Limb (tissue), 2 donors: Measurements from ENCODE around the gene PTGES.

Experiments used
- DNase-seq, 2 donors: peaks; one replicate each; pipeline ENCODE4 v3.0.0-alpha.2; 2016; ENCODE audit errors: extremely low spot score in 2 of 2

The PTGES gene

DNA sequence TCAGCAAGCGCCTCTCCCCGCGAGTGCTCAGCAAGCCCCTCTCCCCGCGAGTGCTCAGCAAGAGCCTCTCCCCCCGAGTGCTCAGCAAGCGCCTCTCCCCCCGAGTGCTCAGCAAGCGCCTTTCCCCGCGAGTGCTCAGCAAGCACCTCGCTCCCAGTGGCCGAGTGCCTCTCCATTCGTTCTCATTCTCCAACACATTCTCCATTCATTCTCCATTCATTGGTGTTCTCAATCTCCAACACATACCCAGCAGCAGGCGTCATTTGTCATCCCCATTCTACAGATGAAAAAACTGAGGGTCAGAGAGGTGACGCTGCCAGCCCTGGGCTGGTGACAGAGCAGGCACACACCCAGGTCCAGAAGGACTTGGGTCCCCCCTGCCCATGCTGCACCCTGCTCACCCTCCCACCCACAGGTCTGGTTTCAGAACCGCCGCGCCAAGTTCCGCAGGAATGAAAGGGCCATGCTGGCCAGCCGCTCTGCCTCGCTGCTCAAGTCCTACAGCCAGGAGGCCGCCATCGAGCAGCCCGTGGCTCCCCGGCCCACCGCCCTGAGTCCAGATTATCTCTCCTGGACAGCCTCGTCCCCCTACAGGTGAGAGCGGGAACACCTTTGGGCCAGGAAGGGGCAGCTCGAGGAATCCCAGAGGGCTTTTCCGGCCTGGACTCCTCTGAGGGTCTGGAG lies 32.5 kb downstream of the PTGES start:
- DNase-seq: peak in 1 of 2 donors; percentile 23

DNA sequence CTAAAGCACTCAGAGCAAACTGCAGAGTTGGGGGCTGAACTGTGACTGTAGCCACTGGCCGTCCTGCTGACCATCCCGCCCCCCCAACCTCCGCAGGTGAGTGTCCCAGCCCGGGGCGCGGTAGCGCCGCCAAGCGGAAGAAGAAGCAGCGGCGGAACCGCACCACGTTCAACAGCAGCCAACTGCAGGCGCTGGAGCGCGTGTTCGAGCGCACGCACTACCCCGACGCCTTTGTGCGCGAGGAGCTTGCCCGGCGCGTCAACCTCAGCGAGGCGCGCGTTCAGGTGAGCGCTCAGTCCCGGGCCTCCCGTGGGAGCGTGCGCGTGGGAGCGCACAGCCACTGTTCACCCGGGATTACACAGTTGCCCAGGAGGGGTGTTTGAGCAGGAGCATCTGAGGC lies 33.7 kb downstream of the PTGES start:
- DNase-seq: peak in 1 of 2 donors; percentile 27

DNA sequence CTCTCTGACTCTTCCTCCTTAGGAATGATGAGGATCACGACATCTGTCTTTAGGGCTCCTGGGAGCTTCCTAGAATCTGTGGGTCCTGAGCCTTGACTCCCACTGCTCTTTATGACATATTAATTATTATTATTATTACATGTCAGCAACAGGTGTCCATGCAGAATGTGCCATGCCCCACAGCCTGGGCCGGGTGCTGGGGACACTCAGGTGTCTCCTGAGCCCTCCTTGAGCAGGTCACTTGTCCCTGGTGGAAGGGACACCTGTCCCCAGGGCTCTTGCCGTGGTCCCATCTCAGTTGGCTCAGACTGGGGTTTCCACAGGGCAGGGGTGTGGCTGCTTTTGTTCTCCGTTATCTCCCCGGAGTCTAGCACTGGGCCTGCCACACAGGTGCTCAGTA lies 34.2 kb downstream of the PTGES start:
- DNase-seq: no peak

DNA sequence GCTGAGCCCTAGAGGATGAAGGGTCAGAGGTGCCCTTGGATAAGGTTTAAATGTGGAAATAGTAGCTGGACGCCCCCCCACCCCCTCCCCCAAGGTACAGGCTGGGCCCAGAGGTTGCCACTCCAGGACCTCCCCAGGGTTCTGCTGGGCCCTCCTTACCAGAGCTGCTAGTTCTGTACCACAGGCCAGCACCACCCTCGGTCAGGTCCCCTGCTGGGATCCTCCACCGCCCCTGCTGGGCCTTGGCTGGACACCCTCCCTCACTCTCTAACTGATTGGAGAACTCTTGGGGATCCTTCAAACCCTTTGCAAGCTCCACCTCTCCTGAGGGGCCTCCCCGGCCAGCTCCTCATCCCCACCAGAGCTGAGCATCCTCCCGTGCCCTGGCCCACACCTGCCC lies 34.9 kb downstream of the PTGES start:
- no peak for DNase-seq

DNA sequence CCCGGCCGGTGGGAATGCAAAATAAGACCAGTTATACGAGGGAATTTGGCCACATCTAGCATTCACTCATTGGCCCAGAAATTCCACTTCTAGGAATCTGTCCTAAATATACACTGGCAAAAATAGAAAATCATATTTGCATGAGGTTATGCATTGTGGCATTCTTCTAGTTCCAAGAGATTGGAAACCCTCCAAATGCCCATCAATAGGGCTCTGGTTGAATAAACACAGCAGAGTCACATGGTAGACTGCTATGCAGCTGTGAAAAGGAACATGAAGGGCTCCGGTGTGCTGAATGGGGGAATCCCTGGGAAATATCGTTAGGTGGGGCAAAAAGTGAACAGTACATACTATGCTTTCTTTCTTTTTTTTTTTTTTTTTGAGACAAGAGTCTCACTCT lies 36.8 kb downstream of the PTGES start:
- DNase-seq: no peak

DNA sequence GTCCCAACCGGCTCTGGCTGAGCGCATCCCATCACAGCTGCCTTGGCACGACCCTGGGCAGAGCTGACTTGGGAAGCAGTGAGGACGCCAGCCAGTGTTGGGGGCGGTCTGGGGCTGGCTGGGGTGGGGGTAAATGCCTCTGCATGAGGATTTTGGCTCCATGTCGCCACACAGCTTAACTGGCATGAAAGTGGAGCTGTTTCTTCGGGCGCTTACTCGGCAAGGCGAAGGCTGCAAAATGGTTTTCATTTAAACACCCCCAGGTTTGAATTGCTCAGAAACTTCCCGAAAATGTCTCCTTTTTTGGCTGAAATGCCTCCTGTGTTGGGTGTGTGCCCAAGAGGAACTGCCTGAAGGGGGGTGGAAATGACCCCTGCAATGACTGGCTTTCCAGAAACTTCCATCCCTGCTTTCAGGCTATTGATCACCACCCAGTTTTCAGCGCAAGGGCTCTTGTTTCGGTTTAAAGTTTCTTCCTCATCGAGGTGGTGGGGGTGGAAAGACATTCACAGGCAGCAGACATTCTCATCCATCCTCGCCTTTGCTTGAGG lies 38.3 kb downstream of the PTGES start:
- DNase-seq: peak in 1 of 2 donors; percentile 59

DNA sequence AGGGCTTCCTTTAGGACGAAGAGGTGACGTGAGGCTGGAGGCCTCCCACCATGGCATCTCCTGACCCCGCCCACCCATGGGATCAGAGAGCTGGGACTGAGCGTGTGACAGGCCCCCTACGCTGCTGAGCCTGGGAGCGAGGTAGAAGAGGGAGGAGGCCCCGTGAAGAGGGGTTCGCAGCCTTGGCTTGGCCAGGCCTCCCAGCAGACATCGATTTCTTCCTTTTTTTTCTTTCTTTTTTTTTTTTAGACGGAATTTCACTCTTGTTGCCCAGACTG lies 39.5 kb downstream of the PTGES start:
- no peak for DNase-seq

DNA sequence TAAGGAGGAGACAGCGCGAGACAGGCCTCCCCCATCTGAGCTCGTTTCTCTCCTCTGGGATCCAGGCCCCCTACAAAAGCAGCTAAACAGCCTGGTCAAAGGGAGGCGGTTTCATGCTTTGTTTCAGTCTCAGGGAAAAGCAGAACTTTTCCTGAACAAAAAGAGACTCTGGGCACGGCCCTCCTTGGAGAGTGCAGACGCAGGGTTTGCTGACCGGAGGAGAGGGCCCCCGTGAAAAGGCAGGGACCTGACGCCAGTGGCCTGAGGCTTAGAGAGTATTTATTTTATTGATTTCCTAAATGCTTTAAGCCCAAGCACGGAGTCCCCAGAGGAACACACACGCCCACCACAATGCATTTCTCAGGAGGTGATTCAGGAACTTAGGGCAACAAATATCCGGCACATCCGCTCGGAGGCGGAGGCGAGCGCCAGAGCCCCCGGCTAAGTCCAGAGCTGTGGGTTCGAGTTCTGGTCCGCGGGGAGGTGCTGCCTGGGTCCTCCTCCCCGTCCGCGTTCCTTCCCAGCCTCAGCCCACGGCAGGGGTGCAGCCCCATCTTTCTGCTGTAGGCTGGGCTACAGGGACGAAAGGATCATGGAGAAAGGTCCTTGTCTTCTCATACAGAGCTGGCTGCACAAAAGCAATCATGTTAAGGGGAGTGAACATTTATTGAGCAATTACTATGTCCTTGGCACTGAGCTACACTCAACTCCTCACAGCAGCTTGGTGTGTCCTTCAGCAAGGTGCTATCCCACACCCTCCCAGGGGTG lies 40.0 kb downstream of the PTGES start:
- DNase-seq: no peak

DNA sequence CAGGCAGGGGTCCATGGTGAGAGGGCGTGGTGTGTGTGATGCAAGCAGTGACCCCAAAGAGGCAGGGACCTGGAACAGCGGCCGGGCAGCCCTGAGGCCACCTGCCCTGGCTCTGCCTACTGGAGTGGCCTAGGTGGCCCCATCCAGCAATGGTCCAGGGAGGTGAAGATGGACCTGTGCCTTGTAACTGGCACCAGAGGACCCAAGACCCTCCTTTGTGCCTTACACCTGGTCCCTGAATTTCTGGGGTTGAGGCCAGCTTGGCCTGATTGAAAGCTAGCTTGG lies 42.7 kb downstream of the PTGES start:
- no peak for DNase-seq

DNA sequence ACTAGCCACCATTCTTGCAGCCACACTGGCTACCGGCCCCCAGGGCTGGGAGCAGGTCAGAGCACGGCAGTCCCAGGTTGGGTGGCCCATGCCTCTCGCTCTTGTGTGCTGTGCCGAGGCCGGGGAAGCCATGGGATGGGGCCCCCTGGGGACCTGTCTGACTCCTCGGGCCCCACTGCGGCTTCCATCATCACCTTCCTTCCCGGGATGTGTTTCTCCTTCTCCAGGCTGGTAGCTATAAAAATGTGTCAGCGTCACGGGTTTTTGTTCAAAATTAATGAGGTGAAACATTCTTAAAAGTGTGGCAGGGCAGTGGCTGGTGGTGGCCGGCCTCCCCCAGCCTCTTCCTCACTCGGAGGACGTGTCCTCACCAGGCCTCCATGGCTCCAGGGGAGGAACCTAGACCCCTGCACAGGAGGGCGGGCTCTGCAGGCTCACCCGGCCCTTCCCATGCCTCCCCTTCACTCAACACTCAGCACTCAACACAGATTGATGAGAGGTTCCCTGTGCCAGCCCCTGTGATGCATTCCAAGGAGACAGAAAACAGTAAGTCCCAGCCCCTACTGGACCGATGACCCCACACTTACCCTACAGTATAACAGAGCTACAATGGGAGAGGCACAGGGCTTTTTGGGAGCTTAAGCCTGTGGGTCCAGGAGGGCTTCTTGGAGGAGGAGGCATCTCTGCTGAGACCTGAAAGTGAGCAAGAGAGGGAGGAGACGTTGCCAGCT lies 43.2 kb downstream of the PTGES start:
- no peak for DNase-seq

DNA sequence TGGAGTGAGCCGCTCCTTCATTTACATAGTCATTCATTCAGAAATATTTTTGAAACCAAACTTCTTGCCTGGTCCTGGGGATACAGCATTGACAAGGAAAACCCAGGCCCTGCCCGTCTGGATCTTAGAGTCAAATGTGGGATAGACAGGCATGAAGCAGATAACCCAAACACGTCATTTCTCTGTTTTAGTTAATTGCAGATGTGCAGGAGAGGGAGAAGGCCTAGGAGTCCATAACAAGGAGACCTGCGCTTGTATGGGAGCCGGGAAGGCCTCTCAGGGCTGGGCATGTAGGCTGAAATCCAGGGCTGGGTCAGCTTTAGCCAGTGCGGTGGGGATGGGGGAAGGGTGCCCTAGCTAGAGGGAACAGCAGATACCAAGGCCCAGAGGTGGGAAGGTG lies 44.0 kb downstream of the PTGES start:
- DNase-seq: no peak

DNA sequence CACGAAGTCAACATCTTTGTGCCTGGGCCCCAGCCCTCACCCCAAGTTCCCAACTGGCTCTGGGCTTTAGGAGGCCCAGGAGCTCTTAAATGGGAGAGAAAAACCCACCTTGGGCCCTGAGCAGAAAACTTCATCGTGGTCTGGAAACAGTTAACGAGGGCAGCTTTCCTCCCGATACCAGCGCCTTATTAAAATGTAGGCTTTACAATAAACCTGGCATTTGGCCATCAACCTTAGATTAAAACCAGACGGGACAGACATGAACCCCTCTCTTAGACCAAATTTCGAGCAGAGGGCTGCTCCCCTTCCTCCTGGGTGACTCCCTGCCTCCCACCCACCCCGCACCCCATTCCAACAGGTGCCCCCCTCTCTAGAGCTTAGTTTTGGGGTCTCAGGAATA lies 48.0 kb downstream of the PTGES start:
- DNase-seq: no peak

DNA sequence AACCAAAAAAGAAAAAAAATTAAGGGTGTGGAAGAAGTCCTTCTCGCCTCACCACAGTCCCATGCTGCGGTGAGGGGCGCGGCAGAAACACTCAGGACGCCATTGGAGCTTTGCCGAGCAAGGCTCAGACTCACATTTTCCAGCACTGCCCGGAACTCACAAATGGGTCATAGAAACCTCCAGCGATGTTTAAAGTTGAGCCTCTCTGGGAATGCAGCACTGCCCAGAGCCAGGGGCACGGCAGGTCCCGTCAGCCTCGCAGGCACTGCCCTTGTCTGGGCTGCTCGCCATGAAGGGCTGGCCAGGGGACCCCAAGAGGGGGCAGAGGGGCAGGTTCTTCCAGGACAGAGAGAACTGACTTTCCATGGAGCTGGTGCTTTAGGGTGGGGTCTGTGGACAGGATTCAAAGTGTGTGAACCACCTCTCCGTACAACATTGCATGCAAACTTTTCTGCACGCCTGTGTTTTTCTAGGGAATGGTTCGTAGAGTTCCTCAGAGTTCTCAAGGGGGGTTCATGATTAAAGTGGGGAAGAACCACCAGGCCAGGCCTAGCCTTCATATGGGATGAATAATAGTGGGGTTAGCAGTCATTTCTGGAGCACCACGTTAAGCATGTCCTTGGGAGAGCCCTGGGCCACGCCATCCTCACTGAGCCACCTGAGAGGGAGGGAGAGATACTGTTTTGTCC lies 49.0 kb downstream of the PTGES start:
- DNase-seq: peak in 1 of 2 donors; percentile 68

DNA sequence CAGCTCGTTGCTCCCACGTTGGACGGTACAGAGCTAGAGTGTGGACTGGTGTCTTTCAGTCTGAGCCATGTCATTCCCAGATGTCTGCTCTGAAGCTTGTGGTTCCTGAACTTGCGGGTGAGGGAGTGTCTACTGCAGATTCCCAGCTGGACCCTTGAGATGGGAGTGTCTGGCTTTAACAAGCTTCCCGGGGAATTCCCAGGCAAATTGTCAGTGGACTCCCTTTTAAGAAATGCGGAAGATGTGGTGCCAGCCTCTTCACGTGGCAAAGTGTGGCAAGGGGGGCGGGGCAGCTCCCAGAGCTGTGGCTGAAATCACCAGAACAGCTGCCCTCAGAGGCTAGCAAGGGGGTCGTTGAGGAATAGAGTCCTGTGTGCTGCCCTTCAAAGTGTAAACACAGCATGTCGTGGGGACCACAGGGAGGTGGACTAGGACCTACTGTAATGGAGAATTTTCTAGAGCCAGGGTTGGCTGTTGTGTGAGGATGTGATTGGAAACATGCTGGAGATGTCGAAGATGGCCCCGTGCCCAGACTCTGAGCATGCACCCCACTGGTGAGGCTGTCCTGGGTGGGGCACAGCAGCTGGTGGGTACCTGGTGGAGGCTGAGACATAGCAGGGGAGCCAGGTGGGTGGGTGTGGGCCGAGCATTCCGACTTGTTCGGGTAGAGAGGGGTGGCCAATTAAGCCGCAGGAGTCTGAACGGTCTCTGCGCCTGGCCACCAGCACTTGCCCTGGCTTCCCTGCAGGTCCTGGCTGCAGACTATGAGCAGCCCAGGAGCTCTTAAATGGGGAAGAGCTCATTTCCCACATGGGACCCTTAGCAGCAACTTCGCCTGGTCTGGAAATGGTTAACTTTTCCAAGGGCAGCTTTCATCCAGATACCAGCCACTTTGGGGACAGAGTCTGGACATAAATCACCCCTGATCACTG lies 50.0 kb downstream of the PTGES start:
- DNase-seq: no peak

DNA sequence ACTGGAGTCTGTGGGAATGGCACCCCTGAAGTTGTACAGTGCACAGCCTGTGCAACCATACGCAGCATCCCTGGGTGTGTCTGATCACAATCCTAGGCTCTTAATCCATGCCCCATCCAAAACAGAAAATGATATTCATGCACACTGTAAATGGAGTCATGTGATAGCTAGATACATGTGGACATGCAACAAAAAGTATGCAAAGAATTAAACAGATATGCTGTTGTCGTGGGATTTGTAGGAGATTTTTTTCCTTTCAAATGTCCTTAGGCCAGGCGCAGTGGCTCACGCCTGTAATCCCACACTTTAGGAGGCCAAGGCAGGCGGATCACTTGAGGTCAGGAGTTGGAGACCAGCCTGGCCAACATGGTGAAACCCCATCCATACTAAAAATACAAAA lies 51.3 kb downstream of the PTGES start:
- no peak for DNase-seq

DNA sequence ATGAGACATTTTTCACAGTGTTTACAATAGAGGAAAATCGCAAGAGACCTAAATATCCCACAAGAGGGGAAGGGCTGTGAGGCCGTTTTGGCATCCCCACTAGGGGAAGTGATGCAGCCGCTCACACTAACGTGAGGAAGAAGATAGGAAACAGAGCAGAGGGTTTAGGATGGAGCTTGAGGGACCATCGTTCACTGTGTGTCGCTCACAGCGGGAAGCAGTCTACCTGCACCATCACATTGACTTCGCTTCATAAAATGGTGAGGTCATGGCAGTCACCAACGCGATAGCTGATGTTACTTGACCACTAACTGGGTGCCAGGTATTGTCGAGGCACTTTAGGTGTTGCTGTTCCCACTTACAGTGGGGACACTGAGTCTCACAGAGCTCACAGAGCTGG lies 51.8 kb downstream of the PTGES start:
- no peak for DNase-seq

DNA sequence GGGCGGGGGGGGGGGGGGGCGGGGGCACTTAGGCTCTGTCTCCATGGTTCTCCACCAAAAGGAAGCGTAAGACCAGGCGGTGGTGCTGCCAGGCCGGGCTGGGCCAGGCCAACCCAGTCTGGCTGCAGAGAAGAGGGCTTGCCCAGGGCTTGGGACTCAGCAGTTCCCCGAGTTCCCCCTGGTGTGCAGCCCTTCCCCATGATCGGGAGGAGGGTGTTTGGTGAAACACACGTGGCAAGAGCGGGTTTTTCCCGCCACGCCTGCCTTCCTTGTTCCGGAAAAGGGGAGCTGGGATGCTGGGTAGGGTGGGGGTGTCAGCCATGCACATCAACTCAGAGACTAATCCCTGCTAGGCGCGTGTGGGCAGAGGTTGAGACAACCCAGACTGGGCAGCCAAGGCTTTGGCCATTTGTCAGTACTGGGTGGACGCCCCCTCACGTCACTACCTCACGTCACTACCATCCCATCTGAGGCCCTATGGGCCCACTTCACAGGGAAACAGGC lies 54.5 kb downstream of the PTGES start:
- DNase-seq: no peak

DNA sequence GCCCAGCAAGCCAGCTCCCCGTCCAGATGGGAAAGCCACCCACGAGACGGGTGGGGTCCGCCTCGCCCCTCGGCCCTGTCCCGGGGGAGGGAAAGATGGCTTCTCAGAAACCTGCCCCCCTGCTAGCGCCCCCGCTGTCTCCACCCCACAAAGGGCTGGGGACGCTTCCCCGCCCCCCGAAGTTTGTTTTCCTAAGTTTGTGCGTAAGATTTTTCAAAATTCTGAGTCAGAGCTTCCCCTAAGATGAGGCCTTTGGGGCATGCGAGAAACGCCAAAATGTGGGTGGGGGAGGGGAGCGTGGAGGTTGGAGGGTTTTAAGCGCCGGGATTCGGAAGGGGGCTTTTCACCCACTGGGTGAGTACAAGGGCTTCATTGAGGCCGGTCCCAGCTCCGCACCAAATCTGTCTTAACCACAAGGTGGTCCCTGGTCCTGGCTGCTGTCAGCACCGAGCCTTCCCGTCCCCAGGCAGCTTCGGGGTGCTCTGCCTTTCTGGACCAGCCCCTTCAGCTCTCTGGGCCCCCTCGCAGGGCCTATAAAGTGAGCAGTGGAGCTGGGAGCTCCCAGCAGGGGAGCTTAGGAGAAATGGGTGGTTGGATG lies 55.1 kb downstream of the PTGES start:
- peak in 1 of 2 donors; percentile 73 for DNase-seq

DNA sequence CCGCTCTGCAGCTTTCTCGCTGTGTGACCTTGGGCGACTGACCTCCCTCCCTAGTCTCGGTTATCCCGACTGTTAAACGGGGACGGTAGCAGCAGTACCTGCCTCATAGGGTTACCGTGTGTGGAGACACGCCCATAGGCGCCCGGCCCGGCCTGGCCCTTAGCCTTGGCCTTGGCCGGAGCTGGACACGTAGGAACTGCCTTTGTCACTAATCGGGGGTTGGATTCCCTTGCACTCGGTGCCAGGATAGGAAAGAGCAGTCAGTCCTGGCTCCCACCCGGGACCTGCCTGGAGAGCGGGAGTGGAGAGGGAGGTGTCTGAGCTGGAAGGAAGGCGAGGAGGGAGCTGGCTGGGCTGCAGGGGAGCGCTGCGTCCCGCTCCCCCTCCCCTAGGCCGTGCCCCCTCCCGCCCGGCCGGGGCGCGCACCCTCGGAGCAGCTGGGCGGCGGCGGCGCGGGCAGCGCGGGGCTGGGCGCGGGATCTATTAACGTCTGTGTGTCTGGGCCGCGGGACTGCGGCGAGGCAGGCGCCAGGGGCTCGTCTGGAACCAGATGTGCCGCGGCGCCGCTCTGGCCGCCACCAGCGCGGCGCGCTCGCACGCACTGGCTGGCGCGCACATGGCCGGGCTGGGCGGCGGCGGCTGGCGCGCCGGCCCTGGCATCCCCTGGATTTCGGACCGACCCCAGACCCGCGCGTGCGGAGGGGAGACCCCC lies 55.7 kb downstream of the PTGES start:
- peak in 1 of 2 donors; percentile 77 for DNase-seq

DNA sequence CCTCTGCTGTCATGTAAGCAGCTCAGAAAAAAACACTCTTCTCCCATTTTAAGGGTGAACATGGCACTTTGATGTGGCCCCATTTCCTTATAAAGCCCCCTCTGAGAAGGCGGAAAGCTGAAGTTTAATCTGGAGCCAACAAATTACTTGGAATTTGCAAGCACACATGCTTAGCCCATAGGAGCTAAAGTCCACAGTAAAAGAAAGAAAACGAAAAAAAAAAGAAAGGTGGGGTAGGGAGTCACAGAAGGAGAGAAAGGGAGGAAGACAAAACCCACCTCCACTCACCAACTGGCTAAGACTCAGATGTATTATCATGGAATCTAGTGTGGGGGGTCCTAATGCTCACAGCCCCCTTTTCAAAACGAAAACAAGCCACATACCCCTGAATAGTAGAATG lies 57.0 kb downstream of the PTGES start:
- DNase-seq: no peak
